Calu3 (cell line): ENCODE measurements around the gene SORCS1. TPM values are rescaled to one million over a fixed set of nuclear protein-coding genes. Genes with fewer than 3 reads are reported as not detected.
A peak's percentile ranks its signal among the peaks of the same experiment; 100 is the strongest.

ENCODE experiments used
- Bru-seq: library from RNA; stranded (reverse); fragments of 400-500 nt; gene quantifications from one replicate; lab custom pipeline; 2021; lab: Mats Ljungman, UMichigan
- BruChase-seq, 2 experiments: library from RNA; stranded (reverse); fragments of 400-500 nt; gene quantifications; one replicate each; lab custom pipeline; 2021; lab: Mats Ljungman, UMichigan
- BruUV-seq: library from RNA; stranded (reverse); fragments of 400-500 nt; replicated peaks from 2 replicates; lab custom pipeline; 2021; lab: Mats Ljungman, UMichigan
- CTCF ChIA-PET: fragments of 300-600 bp; sonication (Branson Sonifier 250); formaldehyde crosslinking; loops from one replicate; lab custom pipeline; 2022; ENCODE audit warnings: antibody characterized with exemption; lab: Charles Lee
- DNase-seq: peaks from one replicate; pipeline ENCODE4 v3.0.0; 2022
- H3K27ac Mint-ChIP-seq: one replicate; pipeline ENCODE4 v1.8.0; 2022; ENCODE audit warnings: mixed read lengths; ENCODE audit not compliant: unreplicated experiment
- H3K27me3 Mint-ChIP-seq: one replicate; pipeline ENCODE4 v1.8.0; 2022; ENCODE audit warnings: mixed read lengths; ENCODE audit not compliant: unreplicated experiment
- H3K36me3 Mint-ChIP-seq: one replicate; pipeline ENCODE4 v1.8.0; 2022; ENCODE audit warnings: mild to moderate bottlenecking, moderate library complexity, mixed read lengths; ENCODE audit not compliant: insufficient read depth, unreplicated experiment
- H3K4me1 Mint-ChIP-seq: one replicate; pipeline ENCODE4 v1.8.0; 2022; ENCODE audit warnings: mild to moderate bottlenecking, low read depth, mixed read lengths; ENCODE audit not compliant: unreplicated experiment
- H3K4me3 Mint-ChIP-seq: one replicate; pipeline ENCODE4 v1.8.0; 2022; ENCODE audit warnings: mild to moderate bottlenecking, low read depth, moderate library complexity, mixed read lengths; ENCODE audit not compliant: unreplicated experiment
- H3K9me3 Mint-ChIP-seq: one replicate; pipeline ENCODE4 v1.8.0; 2022; ENCODE audit warnings: low read depth, mixed read lengths; ENCODE audit not compliant: unreplicated experiment
- CTCF ChIP-seq: fragments of 200-600 bp; IDR thresholded peaks from one replicate; pipeline ENCODE4 v1.8.0; 2022; ENCODE audit warnings: antibody characterized with exemption; ENCODE audit not compliant: unreplicated experiment
- intact Hi-C: fragments of 100-400 bp; cut with micrococcal nuclease; formaldehyde crosslinking; loops from one replicate; pipeline ENCODE4 v1.10.0; 2022; ENCODE audit not compliant: unreplicated experiment
- long read RNA-seq: library from polyadenylated mRNA; stranded (forward); transcript quantifications from one replicate; pipeline ENCODE4 v2.0.0, GENCODE V29; 2022
- total RNA-seq: library from RNA; stranded (reverse); gene quantifications from 2 replicates; pipeline ENCODE4 v1.2.3, GENCODE V29; 2022

SORCS1 gene
- total RNA-seq (not detected in 2 replicates), Bru-seq, nascent RNA (percentile 1 among the genes with signal in this experiment), BruChase-seq, experiment 1, labeled RNA remaining after a 6-hour chase (percentile 0 among the genes with signal in this experiment), BruChase-seq, experiment 2, labeled RNA remaining after a 2-hour chase (percentile 0 among the genes with signal in this experiment)
- long read RNA-seq = 0 reads

GRCh38 chr10:107163881-107164861 lies at the start of gene SORCS1:
TSS of gene SORCS1 (minus strand) at chr10:107164706.
- no peak for TF ChIP-seq CTCF
- DNase-seq = no peak
- H3K4me3 Mint-ChIP-seq = no peak within 1 kb of the TSS
- CTCF ChIA-PET = interaction anchor here (0.6 kb wide), 1 partner anchor 848 kb away, joined by 3 read pairs; no protein-coding TSS in a partner anchor
- H3K27ac Mint-ChIP-seq = no peak within 1 kb of the TSS
- BruUV-seq = no TSS peak
- no peaks in the 10 kb centered on the region for H3K36me3 Mint-ChIP-seq
- intact Hi-C loops = no loop called here
- peaks cover 5% of the 10 kb centered on the region for H3K9me3 Mint-ChIP-seq
- no peaks in the 10 kb centered on the region for H3K4me1 Mint-ChIP-seq
- H3K27me3 Mint-ChIP-seq = no peaks in the 10 kb centered on the region

GRCh38 chr10:107214261-107214660 lies 49.8 kb upstream of the SORCS1 start:
- Mint-ChIP-seq H3K27me3 (no peaks in the 10 kb centered on the region), H3K4me1 (no peaks in the 10 kb centered on the region), H3K27ac (no peak overlapping the region), H3K36me3 (no peaks in the 10 kb centered on the region), H3K9me3 (peaks cover 6% of the 10 kb centered on the region), H3K4me3 (no peak overlapping the region)
- intact Hi-C loops = no loop called here
- TF ChIP-seq CTCF = no peak
- BruUV-seq = no TSS peak
- CTCF ChIA-PET = no interaction called here
- no peak for DNase-seq

GRCh38 chr10:107213861-107214260 lies 49.4 kb upstream of the SORCS1 start:
- Mint-ChIP-seq H3K36me3 (no peaks in the 10 kb centered on the region), H3K9me3 (peaks cover 6% of the 10 kb centered on the region), H3K27ac (no peak overlapping the region), H3K4me1 (no peaks in the 10 kb centered on the region), H3K4me3 (no peak overlapping the region), H3K27me3 (no peaks in the 10 kb centered on the region)
- intact Hi-C loops = no loop called here
- BruUV-seq = no TSS peak
- no peak for DNase-seq
- TF ChIP-seq CTCF = no peak
- CTCF ChIA-PET = no interaction called here

GRCh38 chr10:107206833-107207232 lies 42.3 kb upstream of the SORCS1 start:
- Mint-ChIP-seq H3K9me3 (peaks cover 6% of the 10 kb centered on the region), H3K27me3 (no peaks in the 10 kb centered on the region), H3K27ac (no peak overlapping the region), H3K36me3 (no peaks in the 10 kb centered on the region), H3K4me3 (no peak overlapping the region), H3K4me1 (no peaks in the 10 kb centered on the region)
- no TSS peak for BruUV-seq
- intact Hi-C loops = no loop called here
- no peak for DNase-seq
- CTCF ChIA-PET = no interaction called here
- no peak for TF ChIP-seq CTCF
